DND-41 (cell line): ENCODE measurements around the gene DOCK4.

Experiments
- ATAC-seq: fragments of 200-7000 bp; cut with Tn5 transposase; 3 replicates; pipeline ENCODE4 v1.9.1; 2021; ENCODE audit warnings: low read depth; ENCODE audit not compliant: insufficient read depth
- DNase-seq: peaks from one replicate; pipeline ENCODE4 v3.0.0-alpha.2; 2020
- H2AFZ ChIP-seq: 2 replicates; pipeline ENCODE4 v1.6.0; 2012; ENCODE audit warnings: low read depth, low read length
- H3K27ac ChIP-seq: 2 replicates; pipeline ENCODE4 v1.5.1; 2012; ENCODE audit warnings: low read length, inconsistent platforms
- H3K27me3 ChIP-seq: fragments of 200-600 bp; sonication (generic); 2 replicates; pipeline ENCODE4 v1.6.0; 2012; ENCODE audit warnings: low read length, mild to moderate bottlenecking, inconsistent platforms; ENCODE audit not compliant: insufficient read depth, poor library complexity
- H3K36me3 ChIP-seq: 2 replicates; pipeline ENCODE4 v1.5.1; 2012; ENCODE audit warnings: low read length, inconsistent platforms; ENCODE audit not compliant: insufficient read depth
- H3K4me1 ChIP-seq: 2 replicates; pipeline ENCODE4 v1.5.1; 2012; ENCODE audit warnings: mild to moderate bottlenecking, low read length; ENCODE audit not compliant: insufficient read depth
- H3K4me2 ChIP-seq: 2 replicates; pipeline ENCODE4 v1.6.0; 2012; ENCODE audit warnings: mild to moderate bottlenecking, moderate library complexity, low read length, inconsistent platforms; ENCODE audit not compliant: insufficient read depth
- H3K4me3 ChIP-seq, 2 experiments: fragments of 200-600 bp in 1 of 2; shearing (Covaris generic) in 1 of 2; 2 replicates each; pipeline ENCODE4 v1.5.1; 2012 to 2016; ENCODE audit warnings: inconsistent platforms in 2 of 2, low read length in 2 of 2, mild to moderate bottlenecking in 2 of 2, low read depth in 1 of 2, moderate library complexity in 1 of 2
- H3K79me2 ChIP-seq: 2 replicates; pipeline ENCODE4 v1.6.0; 2012; ENCODE audit warnings: low read length, inconsistent platforms; ENCODE audit not compliant: insufficient read depth
- H3K9ac ChIP-seq: 2 replicates; pipeline ENCODE4 v1.6.0; 2012; ENCODE audit warnings: low read depth, mild to moderate bottlenecking, inconsistent platforms, low read length, moderate library complexity
- H3K9me3 ChIP-seq: 2 replicates; pipeline ENCODE4 v1.5.1; 2012; ENCODE audit warnings: low read length, moderate library complexity, mild to moderate bottlenecking, inconsistent platforms; ENCODE audit not compliant: insufficient read depth, severe bottlenecking
- H4K20me1 ChIP-seq: 2 replicates; pipeline ENCODE4 v1.6.0; 2012; ENCODE audit warnings: low read length; ENCODE audit not compliant: insufficient read depth
- EZH2 ChIP-seq: IDR thresholded peaks from 3 replicates; pipeline ENCODE4 v1.6.1; 2012; ENCODE audit warnings: borderline replicate concordance, low read depth, mild to moderate bottlenecking, moderate library complexity, low read length, inconsistent platforms; ENCODE audit not compliant: severe bottlenecking
- TF ChIP-seq, protein P1 (sequence below): IDR thresholded peaks from 2 replicates; pipeline ENCODE4 v1.5.1; 2012; ENCODE audit warnings: borderline replicate concordance, low read length, moderate library complexity, mild to moderate bottlenecking; ENCODE audit not compliant: poor library complexity, severe bottlenecking; ENCODE audit errors: extremely low read depth

DOCK4 gene

DNA sequence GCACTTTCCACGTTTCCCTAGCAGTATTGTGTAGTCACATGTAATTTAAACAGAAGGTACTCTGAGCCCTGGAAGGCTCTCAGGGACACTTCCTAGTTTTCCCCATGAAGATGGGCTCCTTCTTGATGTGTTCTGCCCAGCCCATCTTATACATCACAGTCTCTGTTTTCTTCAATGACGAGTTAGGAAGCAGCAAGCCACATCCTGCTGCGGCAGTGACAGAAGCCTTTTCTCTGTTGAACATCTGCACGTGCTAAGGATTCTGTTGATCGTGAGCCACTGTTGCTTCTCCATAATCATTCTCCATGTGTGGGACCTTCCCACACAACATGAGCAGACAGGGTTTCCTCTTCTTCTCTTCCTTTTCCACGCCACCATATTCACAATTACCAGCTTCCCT, 346.0 kb downstream of the DOCK4 start:
- no peak for TF ChIP-seq EZH2
- TF ChIP-seq, protein P1, sequence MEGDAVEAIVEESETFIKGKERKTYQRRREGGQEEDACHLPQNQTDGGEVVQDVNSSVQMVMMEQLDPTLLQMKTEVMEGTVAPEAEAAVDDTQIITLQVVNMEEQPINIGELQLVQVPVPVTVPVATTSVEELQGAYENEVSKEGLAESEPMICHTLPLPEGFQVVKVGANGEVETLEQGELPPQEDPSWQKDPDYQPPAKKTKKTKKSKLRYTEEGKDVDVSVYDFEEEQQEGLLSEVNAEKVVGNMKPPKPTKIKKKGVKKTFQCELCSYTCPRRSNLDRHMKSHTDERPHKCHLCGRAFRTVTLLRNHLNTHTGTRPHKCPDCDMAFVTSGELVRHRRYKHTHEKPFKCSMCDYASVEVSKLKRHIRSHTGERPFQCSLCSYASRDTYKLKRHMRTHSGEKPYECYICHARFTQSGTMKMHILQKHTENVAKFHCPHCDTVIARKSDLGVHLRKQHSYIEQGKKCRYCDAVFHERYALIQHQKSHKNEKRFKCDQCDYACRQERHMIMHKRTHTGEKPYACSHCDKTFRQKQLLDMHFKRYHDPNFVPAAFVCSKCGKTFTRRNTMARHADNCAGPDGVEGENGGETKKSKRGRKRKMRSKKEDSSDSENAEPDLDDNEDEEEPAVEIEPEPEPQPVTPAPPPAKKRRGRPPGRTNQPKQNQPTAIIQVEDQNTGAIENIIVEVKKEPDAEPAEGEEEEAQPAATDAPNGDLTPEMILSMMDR: no peak
- ATAC-seq: peak; percentile 98
- no peaks in the 10 kb centered on the region for H3K36me3 ChIP-seq

DNA sequence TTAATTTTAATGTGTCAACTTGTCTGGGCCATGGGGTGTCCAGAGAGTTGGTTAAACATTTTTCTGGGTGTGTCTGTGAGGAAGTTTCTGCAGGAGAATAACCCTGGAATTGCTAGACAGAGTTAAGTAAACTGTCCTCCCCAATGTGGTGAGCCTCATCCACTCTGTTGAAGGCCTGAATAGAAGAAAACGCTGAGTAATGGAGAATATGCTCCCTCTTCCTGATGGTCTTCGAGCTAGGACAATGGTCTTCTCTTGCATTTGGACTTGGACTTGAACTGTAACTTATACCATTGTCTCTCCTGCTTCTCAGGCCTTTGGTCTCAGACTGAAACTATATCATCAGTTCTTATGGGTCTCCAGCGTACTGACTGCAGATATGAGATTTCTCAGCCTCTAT, 347.9 kb downstream of the DOCK4 start:
- Histone ChIP-seq H3K9me3 (no peaks in the 10 kb centered on the region), H3K79me2 (no peaks in the 10 kb centered on the region), H3K4me2 (no peak overlapping the region), H3K27me3 (no peaks in the 10 kb centered on the region), H3K4me1 (peaks cover 23% of the 10 kb centered on the region), H3K4me3 (no peak overlapping the region), H3K27ac (no peak overlapping the region), H3K9ac (no peak overlapping the region), H4K20me1 (no peaks in the 10 kb centered on the region), H2AFZ (no peak overlapping the region), H3K36me3 (no peaks in the 10 kb centered on the region)
- ATAC-seq: no peak
- no peak for TF ChIP-seq EZH2
- TF ChIP-seq, protein P1: no peak
- no peak for DNase-seq

More for the DNA sequence above, 346.0 kb downstream of the DOCK4 start:
- peak overlapping the region; percentile 80 for H3K27ac ChIP-seq
- no peaks in the 10 kb centered on the region for H3K9me3 ChIP-seq
- peak overlapping the region; percentile 74 for H2AFZ ChIP-seq
- no peaks in the 10 kb centered on the region for H3K27me3 ChIP-seq
- peaks cover 19% of the 10 kb centered on the region for H3K4me1 ChIP-seq
- no peaks in the 10 kb centered on the region for H4K20me1 ChIP-seq
- DNase-seq: peak; percentile 78
- peak overlapping the region; percentile 36 for H3K9ac ChIP-seq
- peak overlapping the region in 1 of 2 experiments; percentile 33; a peak in 1 of 4 replicates for H3K4me3 ChIP-seq
- no peaks in the 10 kb centered on the region for H3K79me2 ChIP-seq
- peak overlapping the region; percentile 48 for H3K4me2 ChIP-seq

DNA sequence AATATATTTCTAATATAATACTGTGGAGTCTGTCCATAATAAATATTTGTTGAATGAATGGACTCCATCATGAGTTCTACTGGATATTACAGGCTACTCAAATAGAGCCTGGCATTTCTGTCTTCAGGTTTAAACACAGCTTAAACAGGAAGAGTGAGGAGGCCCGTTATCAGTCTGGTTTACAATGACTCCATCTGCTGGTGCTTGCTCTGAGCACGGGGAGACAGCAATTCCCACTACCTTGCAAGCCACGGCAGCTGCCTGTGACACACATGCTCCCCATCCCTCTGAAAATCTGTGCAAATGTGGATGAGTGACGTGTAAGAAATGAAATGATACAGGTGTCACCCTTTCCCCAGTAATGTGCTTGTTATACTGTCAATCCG, 350.4 kb downstream of the DOCK4 start:
- Histone ChIP-seq H3K27ac (no peak overlapping the region), H3K4me1 (peaks cover 21% of the 10 kb centered on the region), H3K79me2 (no peaks in the 10 kb centered on the region), H2AFZ (no peak overlapping the region), H3K9me3 (no peaks in the 10 kb centered on the region), H3K36me3 (no peaks in the 10 kb centered on the region), H3K9ac (no peak overlapping the region), H3K4me3 (no peak overlapping the region), H3K4me2 (no peak overlapping the region), H3K27me3 (no peaks in the 10 kb centered on the region), H4K20me1 (no peaks in the 10 kb centered on the region)
- DNase-seq: no peak
- ATAC-seq: no peak
- TF ChIP-seq EZH2: no peak
- TF ChIP-seq, protein P1: peak; percentile 50
